Right lobe of liver (tissue), 4 donors: ENCODE results near the gene MS4A13.
A peak's percentile ranks its signal among the peaks of the same experiment; 100 is the strongest.

Experiments
- POLR2A ChIP-seq: fragments of 450-650 bp; IDR thresholded peaks from one replicate; pipeline ENCODE4 v1.6.1; 2017; ENCODE audit warnings: antibody characterized with exemption, mild to moderate bottlenecking
- TF ChIP-seq, protein P1 (sequence below), 4 donors: fragments of 200-600 bp in 3 of 4; fragments of 450-650 bp in 1 of 4; IDR thresholded peaks; one replicate each; pipeline versions ENCODE4 v1.5.1 to v1.8.0; 2016 to 2022; ENCODE audit warnings: antibody characterized with exemption in 4 of 4, mild to moderate bottlenecking in 2 of 4
- donor health status: DM: no; HTN: no; CAD: no.
- donor health status: DM: no; HTN: no; CAD: no.
- donor health status: DM: no; HTN: yes; CAD: no.

GRCh38 chr11:60485987-60486386, 29.2 kb upstream of the MS4A13 start:
- TF ChIP-seq, protein P1, sequence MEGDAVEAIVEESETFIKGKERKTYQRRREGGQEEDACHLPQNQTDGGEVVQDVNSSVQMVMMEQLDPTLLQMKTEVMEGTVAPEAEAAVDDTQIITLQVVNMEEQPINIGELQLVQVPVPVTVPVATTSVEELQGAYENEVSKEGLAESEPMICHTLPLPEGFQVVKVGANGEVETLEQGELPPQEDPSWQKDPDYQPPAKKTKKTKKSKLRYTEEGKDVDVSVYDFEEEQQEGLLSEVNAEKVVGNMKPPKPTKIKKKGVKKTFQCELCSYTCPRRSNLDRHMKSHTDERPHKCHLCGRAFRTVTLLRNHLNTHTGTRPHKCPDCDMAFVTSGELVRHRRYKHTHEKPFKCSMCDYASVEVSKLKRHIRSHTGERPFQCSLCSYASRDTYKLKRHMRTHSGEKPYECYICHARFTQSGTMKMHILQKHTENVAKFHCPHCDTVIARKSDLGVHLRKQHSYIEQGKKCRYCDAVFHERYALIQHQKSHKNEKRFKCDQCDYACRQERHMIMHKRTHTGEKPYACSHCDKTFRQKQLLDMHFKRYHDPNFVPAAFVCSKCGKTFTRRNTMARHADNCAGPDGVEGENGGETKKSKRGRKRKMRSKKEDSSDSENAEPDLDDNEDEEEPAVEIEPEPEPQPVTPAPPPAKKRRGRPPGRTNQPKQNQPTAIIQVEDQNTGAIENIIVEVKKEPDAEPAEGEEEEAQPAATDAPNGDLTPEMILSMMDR (IDR thresholded peaks at IDR 0.05) = peak; percentile 14 to 49 (median 45)
- no peak for TF ChIP-seq POLR2A
